Stomach (tissue), 4 donors: ENCODE measurements around the gene ITGB5.

Source experiments
- CTCF ChIP-seq, 7 experiments: fragments of 450-650 bp in 4 of 7; fragments of 200-600 bp in 3 of 7; sonication (generic) in 3 of 7; IDR thresholded peaks; one replicate each; pipeline ENCODE4 v1.5.1; 2016 to 2019; ENCODE audit warnings: antibody characterized with exemption in 7 of 7, control low read depth in 2 of 7, mild to moderate bottlenecking in 1 of 7
- POLR2A ChIP-seq, 4 donors: fragments of 450-650 bp; IDR thresholded peaks; one replicate each; pipeline ENCODE4 v1.6.1; 2016; ENCODE audit warnings: antibody characterized with exemption in 4 of 4, control low read depth in 2 of 4, mild to moderate bottlenecking in 1 of 4, moderate library complexity in 1 of 4
- POLR2AphosphoS5 ChIP-seq, 3 donors: sonication (generic); formaldehyde crosslinking; IDR thresholded peaks; one replicate each; pipeline ENCODE4 v1.6.1; 2016; ENCODE audit warnings: antibody characterized with exemption in 3 of 3

- TF ChIP-seq POLR2A (IDR thresholded peaks at IDR 0.05) (no peak), CTCF (IDR thresholded peaks at IDR 0.05) (no peak), POLR2AphosphoS5 (IDR thresholded peaks at IDR 0.05) (no peak)
These were observed 43.5 kb downstream of the ITGB5 start for GRCh38 chr3:124843506-124844177.
